ENCODE results near the gene C1orf116.
A peak's percentile ranks its signal among the peaks of the same experiment; 100 is the strongest.

The C1orf116 gene

DNA sequence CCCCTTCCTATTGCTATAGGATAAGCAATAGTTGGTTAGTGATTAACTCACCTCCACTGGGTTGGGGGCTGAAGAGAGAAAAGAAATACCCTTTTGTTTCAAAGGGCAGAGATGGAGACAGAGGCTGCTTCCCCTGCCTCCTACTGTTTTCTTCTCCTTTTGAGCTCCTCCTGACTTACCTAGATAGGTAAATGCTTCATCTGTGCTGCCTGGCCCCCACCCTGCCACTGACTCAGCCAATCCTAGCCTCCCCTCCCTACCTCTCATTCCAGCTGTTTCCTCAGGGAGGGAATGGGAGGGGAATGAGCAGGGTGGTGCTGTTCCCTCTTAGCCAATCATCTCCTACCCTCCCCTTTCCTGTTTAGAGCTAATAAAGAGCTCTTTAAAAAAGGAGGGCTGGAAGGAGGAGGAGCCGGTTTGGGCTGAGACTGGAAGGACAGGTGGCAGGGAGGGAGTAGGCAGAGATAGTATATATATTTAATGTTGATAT, at the start of gene C1orf116:
Gene C1orf116 (minus strand): TSS at position 229 of the 490 bp plus-strand sequence. CDS start 5,158 bp downstream, outside the sequence.
- DNase-seq, result no peak

DNA sequence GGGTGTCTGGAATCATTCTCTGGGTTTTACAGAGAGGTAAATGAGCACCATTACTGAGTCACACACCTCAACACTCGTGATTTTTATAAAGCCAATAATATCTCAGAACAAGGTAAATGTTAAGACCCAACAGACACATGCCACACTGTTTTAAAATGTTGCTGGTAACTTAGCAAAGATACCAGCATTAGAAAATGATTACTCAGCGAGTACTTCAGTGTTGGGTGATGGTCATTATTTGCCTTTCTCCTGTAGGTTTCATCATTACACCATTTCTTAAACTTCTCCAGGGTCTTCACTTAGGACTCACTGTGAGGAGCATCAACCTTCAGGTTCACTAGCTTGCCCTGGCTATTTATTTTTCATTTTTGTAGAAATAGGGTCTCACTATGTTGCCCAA, 49.2 kb upstream of the C1orf116 start:
- no peak for DNase-seq

DNA sequence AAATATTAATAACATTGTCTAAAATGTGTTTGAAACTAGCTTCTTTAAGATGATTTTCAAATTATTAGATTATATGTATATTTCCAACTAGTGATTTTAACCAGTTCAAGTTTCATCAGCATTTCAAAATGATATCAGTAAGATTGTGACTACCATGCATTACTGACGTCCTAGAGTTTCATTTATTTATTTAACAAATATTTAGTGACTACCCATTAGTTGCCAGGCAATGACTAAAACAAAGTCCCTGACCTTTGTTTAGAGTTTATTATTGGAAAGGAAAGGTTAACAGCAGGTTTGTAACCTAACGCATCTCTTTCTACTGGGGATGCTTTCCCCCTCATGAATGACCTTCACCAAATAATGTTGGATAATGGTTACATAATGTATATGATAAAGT, 48.5 kb upstream of the C1orf116 start:
- DNase-seq, result no peak

DNA sequence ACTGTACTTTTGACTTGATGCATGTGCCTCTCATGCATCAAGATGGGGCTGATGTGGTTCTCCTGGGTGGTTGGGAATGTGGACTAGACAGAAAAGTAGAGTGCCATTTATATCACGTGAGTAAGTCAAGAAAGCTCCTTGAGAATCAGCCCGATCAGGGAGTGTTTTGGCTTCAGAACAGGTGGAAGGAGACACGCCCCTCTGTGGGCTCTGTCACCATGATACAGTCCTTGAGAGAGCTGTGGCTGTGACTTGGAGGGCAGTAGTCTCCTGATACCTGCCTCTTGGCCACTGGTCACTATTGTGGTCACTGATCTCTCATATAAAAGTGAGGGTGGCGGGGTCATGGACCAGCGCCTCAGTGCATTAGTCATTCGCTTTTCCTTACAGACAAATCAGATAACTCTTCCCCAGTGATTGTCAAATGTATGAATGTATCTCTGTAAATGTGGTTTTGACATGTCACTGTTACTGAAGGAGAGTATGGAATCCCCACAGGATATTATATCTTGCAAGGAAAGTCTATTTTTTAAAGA, 47.2 kb upstream of the C1orf116 start:
- DNase-seq, result no peak

DNA sequence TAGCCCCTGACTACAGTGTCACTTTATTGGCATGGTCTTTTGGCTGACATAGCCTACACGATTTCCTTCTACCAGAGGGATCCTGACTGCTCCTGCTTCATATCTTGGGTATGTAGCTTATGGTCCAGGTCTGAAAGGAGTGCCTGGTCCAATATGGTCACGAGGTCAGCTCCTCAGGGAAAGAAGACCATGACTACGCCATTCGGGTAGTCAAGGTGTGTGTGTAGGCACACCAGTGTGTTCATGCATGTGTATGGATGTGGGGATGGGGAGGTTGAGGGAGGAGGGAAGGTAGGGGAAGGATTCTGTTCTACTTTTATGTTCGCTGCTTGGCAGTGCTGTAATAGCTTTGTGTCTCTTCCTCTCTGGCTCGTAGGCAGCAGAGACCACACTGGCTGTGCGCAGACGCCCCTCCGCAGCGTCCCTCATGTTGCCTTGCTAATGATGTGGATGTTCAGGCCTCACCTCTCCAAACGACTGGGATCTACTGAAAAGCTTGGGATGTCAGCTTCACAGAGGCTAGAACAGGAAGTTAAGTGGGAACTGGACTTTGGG, 46.1 kb upstream of the C1orf116 start:
- DNase-seq, result no peak

DNA sequence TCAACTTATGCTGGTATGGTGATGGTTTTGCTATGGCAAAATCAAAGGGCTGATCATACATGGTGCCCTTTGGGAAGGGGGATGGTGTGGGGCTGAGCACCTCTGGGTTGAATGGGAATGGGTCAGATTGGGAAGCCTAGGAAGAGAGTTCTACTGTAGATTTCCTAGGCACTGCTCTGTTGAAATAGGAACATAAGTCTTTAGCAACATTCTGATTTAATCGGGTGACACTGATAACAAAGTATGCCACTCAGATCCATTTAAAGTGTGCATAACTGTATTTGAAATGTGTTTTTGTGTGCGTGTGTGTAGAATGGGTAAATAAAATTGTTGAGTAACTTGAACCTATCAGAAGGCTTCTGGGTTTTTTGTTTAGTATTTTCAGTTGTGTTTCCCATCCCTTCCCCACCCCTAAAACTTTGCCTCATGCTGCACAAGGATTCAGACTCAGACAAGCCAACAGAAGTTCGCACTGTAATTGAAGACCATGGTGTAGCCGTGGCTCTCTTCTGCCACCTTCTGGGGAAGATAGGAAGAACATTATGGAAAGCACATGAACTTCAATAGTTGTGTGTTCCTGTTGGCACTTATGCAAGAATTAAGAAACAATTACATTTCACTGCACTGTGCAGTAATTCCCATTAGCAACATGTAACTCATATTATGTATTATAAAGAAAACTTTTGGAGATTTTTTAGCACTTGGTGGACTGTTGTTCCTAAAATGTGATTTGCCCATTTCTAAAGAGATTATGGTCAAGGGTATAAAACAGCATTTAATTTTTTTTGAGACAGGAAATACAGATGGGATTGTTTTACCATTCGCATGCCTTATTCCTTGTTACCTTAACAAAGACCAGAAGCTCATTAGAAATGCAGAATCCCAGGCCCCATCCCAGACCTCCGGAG, 45.2 kb upstream of the C1orf116 start:
- DNase-seq, result peak; percentile 73

DNA sequence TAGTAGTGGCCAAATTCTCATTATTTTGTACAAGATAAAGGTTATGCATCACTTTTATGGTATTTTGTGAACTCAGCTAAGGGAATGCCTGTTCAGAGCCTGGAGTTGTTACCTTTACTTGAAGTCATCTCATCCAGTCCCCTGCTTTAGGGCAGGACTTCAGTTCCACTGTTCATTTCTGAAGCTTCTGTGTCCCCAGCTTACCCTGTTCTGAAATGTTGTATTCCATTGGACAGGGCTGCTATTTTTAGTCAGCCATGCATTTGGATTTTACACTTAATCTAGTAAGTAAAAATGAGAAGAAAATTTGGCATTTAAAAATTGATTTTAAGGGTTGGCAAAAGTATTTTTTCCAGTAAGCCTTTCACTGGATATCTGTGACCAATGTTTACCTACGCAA, 44.5 kb upstream of the C1orf116 start:
- DNase-seq, result no peak

DNA sequence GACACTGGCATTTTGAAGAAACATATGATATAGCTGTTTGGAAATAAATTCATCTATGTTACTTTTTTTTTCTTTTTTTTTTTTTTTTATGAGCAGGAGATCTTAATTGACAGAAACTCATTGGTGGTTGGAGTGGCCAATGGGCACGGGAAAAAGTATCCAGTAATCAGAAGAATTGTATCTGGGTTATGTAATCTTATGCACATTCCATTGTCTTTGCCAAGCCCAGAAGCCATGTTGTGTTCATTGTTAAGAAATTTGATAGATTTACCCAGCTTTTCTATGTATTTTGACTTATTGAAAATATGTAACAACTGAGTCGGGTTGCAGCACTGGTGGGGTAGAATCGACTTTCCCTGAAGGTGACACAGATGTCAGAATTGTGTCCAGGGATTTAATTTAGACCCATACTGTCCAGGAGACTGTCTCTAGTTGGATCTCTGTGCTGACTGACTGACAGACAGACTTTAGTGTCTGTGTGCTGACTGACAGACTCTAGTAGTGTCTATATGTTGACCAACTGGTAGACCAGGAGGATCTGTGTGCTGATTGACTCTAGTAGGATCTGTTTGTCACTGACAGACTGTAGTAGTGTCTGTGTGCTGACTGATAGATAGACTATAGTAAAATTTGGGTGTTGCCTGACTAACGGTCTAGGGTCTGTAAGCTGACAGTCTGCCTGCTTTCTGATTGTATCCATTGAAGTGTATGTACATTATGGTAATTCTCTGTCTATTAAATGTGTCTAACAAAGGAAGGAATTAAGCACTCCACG, 43.8 kb upstream of the C1orf116 start:
- no peak for DNase-seq

DNA sequence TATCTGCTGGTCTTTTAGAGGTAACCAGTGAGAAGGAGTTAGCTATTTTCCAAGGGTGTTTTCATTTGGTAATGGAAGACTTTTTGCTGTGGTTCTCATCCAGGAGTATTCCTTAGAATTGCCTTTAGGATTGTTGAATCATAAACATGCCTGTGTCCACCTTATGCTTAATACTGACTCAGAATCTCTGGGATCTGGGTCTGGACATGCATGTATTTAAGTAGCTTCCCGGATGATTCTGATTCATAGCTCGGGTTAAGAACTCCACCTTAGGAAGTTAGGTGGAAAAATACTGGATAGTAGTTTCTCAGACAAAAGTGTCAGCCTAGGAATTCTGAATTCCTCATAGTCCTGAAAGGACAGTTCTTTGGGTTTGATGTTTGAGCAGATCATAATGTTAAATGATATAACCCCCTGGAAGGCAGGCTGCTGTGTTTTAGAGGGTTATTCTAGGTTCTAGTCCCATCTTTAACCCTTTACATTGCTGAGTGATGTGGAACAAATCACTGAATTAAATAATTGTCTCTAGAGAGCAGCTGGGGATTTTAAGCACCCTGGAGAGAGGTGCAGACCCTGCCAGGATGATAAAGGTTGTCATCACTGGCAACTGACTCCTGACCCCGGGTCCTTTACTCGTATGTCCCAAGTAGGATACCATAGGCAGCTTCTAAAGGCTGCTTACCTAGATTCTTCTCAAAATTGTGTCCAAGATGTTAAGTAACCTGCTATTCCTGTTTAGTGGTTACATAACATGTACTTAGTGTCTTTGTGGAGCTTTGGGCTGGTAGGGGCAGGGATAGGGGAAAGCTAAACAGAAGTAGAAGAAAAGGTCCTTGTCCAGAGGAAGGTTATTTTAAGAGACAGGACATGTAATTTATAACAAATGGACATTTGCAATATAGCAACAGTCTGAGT, 41.6 kb upstream of the C1orf116 start:
- DNase-seq, result no peak

DNA sequence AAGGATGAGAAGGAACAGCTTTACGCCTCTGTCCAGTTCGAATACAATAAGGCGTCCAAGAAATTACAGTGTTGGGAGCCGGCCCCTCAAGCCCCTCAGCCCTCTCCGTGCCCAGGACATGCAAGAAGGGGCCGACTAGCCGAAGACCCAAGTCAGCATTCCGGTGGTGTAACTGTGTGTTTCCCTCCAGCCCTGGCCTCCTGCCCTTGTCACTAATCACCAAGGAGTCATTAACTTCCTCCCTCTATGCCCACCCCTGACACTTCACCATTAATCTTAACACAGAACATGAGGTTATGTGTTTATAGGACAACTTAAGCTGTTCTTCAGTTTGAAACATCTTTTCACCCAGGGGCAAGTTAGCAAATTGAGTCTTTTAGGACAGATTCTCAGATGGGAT, 39.7 kb upstream of the C1orf116 start:
- DNase-seq, result no peak

DNA sequence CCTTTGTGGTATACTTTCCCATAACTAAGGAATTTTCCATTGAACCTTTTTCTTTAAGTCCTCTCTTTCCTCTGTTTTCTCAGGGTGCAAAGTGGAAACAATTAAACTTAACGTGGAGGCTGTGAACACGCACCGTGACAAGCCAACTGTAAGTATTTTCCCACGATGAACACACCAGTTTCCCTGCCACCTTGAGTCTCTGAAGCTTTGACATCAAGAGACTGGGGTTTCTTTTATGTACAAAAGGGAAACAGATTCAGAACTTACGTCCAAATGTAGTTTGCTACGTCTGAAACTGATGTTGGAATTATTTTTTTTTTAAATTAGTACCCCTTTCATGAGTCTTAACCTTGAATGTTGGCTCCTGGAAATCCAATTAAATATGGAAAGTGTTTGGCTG, 38.9 kb upstream of the C1orf116 start:
- DNase-seq, result no peak

DNA sequence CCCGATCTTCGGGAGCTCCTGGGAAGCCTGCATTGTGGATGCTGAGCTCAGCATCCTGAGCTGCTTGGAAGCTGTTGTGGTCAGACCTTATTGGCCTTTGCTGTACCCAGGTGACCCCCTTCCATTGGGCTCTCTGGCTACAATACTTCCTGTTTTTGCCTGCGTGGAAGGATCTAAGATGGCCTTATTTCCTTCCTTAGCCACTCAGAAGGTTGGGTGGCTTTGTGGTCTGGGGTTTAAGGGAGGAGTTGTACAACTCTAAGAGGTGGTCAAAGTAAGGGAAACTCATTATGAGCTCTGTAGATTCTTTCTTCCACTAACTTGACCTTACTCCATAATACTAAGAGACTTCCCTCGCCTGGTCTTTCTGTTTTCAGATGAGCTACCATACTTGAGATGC, 38.3 kb upstream of the C1orf116 start:
- no peak for DNase-seq

DNA sequence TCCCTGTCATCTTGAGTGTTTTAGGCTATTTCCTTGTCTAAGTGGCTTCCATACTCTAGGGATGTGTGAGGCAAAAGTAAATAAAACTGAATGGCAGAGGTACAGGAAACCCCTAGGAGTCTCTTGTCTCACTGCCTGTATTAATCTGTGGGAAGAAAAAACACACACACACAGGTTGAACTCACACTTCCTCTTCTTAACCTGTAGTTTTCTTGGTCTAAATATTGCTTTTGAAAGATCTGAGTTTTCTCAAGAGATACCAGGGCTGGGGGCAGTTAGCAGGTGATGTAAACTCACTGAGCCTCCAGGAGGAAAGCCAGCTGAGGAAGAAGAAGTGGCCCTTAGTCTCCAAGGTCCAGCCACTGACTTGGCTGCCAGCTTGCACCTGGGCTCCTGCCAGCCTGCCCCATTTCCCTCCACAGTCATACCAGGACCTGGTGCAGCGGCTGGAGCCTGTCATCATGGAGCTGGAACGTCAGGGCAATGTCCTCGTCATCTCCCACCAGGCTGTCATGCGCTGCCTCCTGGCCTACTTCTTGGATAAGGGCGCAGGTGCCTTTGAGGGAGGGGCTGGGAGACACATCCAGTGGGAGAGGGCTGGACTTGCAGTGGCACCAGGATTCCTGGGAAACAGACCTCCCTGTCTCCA, 37.4 kb upstream of the C1orf116 start:
- DNase-seq, result no peak

DNA sequence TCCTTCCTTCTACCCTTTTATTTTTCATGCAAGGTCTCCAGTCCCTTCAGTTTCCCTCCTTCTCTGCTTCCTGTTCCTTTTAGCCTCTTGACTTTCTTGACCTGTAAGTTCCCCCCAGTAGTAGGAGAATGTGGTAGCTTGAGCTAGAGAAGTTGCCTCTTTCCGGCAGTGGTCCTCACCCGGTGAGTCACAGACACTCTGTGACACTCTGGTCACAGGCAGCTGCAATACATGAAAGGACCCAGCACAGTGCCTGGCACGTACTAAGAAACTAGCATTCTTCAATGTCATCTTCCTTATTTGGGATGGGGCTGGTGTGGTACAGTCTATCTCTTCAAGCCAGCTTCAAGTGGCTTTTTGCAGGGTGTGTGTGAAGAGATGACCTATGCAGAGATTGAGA, 36.5 kb upstream of the C1orf116 start:
- DNase-seq, result peak; percentile 21

DNA sequence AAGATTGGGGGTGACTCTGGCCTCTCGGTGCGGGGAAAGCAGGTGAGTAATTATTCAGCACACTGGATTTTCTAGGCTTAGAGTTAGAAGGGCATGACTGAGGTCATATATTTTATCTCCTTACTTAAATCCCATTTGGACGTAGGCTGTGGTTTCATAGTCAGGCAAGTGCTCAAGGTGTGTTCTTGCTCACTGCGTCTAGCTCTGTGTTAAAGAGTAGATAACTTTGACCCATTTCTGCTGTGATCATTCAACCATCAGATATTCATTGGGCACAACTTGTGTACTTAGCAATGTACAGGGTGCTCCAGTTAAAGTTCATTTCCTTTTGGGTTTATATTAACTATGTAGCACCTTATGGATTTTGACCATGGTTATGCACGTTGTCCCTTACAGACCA, 35.1 kb upstream of the C1orf116 start:
- DNase-seq, result no peak

DNA sequence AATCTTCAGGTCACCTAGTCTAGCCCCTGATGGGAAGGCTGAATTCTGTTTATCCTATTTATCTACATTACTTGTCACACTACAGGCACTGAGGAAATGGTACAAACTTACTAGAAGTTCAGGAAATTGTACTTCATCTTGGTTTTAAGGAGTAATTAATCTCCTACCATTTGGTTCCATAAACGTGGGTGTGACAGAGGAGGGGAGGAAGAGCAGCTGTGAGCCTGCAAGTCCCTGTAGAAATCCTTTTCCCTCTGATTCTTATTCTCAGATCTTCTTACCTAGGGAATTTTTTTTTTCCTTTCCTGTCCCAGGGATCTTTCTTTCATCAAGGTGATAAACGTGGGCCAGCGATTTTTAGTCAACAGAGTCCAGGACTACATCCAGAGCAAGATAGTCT, 34.6 kb upstream of the C1orf116 start:
- DNase-seq, result no peak

DNA sequence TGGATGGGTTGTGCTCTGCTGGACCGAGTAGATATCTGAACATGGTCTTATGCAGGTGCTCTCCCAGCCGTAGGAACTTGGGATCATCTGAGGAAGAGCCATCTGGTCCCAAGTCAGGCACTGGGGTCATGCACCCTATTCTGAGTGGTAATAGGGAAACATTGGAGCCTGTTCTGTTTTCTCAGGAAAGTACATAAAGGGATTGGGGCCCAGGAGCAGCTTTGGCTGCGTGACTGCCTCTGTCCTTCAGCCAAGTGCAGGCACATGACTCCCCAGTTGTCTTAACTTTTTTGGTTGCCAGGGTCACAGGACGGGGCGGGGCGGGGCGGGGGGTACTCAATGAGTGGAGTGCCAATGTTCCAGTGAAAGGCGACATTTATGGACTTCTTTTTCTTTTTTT, 32.0 kb upstream of the C1orf116 start:
- DNase-seq, result no peak

DNA sequence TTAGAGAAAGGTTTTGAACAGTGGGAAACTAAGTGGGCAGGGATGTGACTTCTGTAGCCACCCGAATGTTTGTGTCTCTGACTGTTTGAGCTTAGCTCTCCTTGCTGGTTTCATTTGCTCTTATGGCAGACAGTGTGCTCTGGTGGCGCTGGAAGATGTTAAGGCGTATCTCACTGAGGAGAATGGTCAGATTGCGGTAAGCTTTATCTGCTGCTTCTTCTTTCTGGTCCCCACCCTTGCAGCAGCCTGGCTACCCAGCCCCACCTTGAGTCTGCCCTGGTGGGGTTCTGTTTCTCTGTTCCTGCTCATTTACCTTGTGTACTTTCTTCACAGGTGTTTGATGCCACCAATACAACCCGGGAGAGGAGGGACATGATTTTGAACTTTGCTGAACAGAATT, 30.5 kb upstream of the C1orf116 start:
- DNase-seq, result no peak

DNA sequence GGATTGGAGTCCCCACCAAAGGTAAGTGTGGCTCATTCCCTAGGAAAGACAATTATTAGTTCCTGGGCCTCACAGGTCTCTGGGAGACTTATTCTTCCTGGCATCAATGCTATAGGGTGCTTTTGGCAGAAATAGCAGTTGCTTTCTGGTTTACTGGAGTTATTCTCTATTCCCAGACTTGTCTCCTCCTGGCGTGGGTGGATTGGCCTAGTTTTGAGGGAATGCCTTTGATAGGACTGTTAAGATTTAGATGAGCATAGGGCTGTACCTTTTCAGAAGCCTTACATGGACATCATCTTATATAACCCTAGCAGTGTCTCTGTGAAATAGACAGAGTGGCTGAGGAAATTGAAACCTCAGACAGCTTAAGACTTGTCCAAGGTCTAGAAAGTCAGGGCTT, 29.5 kb upstream of the C1orf116 start:
- no peak for DNase-seq

DNA sequence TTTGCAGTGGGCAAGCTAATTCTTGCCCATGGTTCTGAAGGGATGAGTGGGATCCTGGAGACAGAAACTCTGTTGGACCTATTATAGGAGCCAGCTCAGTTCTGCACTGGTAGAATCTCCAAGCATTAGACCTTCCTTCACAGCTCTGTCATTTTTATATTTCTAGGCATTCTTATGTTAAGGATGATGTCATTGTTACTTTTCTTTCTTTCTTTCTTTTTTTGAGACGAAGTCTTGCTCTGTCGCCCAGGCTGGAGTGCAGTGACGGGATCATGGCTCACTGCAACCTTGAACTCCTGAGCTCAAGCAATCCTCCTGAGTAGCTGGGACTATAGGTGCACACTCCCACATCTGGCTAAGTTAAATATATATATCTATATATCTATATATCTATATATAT, 28.0 kb upstream of the C1orf116 start:
- DNase-seq, result no peak

DNA sequence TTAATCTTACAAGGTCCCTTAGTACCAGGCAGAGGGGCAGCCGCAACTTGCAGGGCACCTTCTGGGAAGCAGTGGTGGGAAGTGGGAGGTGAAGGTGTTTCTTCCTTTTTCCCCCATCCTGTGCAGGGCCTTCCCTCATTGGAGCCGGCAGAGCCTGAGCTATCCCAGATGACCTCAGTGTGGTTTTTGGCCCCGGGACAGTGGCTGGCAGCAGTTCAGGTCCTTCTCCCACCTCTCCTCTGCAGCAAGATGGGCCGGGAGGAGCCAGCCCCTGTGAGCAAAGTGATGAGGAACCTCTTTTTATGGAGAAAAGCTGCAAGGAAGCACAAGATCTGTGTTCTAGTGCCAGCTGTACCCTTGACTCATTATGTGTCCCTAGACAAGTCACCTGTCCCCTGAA, 27.3 kb upstream of the C1orf116 start:
- DNase-seq, result no peak

Data from CD4-positive, alpha-beta T cell treated with Interleukin-6 for 4 hours (primary cell).